ENCODE measurements around the gene TEDC1. TPM values are rescaled to one million over a fixed set of nuclear protein-coding genes. Genes with fewer than 3 reads are reported as not detected.

TEDC1 gene
- total RNA-seq, 1 donor from 2014 or later: 13.6 TPM

- Mint-ChIP-seq H3K4me3 (no peak overlapping the region), H3K4me1 (peaks cover 44% of the 10 kb centered on the region)
- no peak for TF ChIP-seq CTCF (IDR thresholded peaks at IDR 0.05; ENCODE audit: unreplicated experiment)
Observed at GRCh38 chr14:105484069-105484996, 6.7 kb upstream of the TEDC1 start.

GRCh38 chr14:105484997-105485393 lies 6.1 kb upstream of the TEDC1 start:
- no peak overlapping the region for H3K27ac Mint-ChIP-seq
- H3K4me1 Mint-ChIP-seq: peaks cover 45% of the 10 kb centered on the region
- no peaks in the 10 kb centered on the region for H3K9me3 Mint-ChIP-seq
- H3K36me3 Mint-ChIP-seq: no peaks in the 10 kb centered on the region
- H3K27me3 Mint-ChIP-seq (ENCODE audit: low read depth): peaks cover 50% of the 10 kb centered on the region
- no peak for TF ChIP-seq CTCF (IDR thresholded peaks at IDR 0.05; ENCODE audit: unreplicated experiment)
- no peak for DNase-seq (ENCODE audit: low spot score in 2 of 2, unreplicated experiment in 2 of 2)
- H3K4me3 Mint-ChIP-seq: no peak overlapping the region

More at GRCh38 chr14:105484069-105484996, 6.7 kb upstream of the TEDC1 start:
- no peaks in the 10 kb centered on the region for H3K36me3 Mint-ChIP-seq
- H3K27me3 Mint-ChIP-seq (ENCODE audit: low read depth): peaks cover 54% of the 10 kb centered on the region
- no peaks in the 10 kb centered on the region for H3K9me3 Mint-ChIP-seq
- no peak for DNase-seq (ENCODE audit: low spot score in 2 of 2, unreplicated experiment in 2 of 2)
- H3K27ac Mint-ChIP-seq: peak overlapping the region; percentile 0

- Mint-ChIP-seq H3K36me3 (no peaks in the 10 kb centered on the region), H3K4me1 (peaks cover 42% of the 10 kb centered on the region), H3K9me3 (no peaks in the 10 kb centered on the region), H3K27me3 (ENCODE audit: low read depth) (peaks cover 43% of the 10 kb centered on the region), H3K27ac (no peak overlapping the region), H3K4me3 (peak overlapping the region; percentile 36)
- peak; percentile 34 for TF ChIP-seq CTCF (IDR thresholded peaks at IDR 0.05; ENCODE audit: unreplicated experiment)
- DNase-seq (ENCODE audit: low spot score in 2 of 2, unreplicated experiment in 2 of 2): peak in 1 of 2 experiments; percentile 67
Observed at GRCh38 chr14:105485739-105486162, 5.3 kb upstream of the TEDC1 start.

GRCh38 chr14:105486163-105486973 lies 4.7 kb upstream of the TEDC1 start, which contains the start of gene CRIP1:
TSS of gene CRIP1 (plus strand) at chr14:105486886. CDS start at chr14:105487260, 374 bp downstream.
- Mint-ChIP-seq H3K36me3 (no peaks in the 10 kb centered on the region), H3K27me3 (ENCODE audit: low read depth) (peaks cover 42% of the 10 kb centered on the region), H3K4me1 (peaks cover 35% of the 10 kb centered on the region), H3K4me3 (peak within 1 kb of the TSS; percentile 50), H3K9me3 (no peaks in the 10 kb centered on the region), H3K27ac (no peak within 1 kb of the TSS)
- DNase-seq (ENCODE audit: low spot score in 2 of 2, unreplicated experiment in 2 of 2): no peak
- no peak for TF ChIP-seq CTCF (IDR thresholded peaks at IDR 0.05; ENCODE audit: unreplicated experiment)

- Mint-ChIP-seq H3K27ac (no peak overlapping the region), H3K27me3 (ENCODE audit: low read depth) (peaks cover 42% of the 10 kb centered on the region), H3K4me1 (peaks cover 34% of the 10 kb centered on the region), H3K36me3 (no peaks in the 10 kb centered on the region), H3K9me3 (no peaks in the 10 kb centered on the region), H3K4me3 (peak overlapping the region; percentile 50)
- TF ChIP-seq CTCF (IDR thresholded peaks at IDR 0.05; ENCODE audit: unreplicated experiment): no peak
- DNase-seq (ENCODE audit: low spot score in 2 of 2, unreplicated experiment in 2 of 2): no peak
Observed at GRCh38 chr14:105486974-105487448, 4.0 kb upstream of the TEDC1 start.
